ENCODE results near the gene GPR142. TPM values are rescaled to one million over a fixed set of nuclear protein-coding genes. Genes with fewer than 3 reads are reported as not detected.

Gene GPR142
- polyA plus RNA-seq, 1 experiment: not detected

DNA sequence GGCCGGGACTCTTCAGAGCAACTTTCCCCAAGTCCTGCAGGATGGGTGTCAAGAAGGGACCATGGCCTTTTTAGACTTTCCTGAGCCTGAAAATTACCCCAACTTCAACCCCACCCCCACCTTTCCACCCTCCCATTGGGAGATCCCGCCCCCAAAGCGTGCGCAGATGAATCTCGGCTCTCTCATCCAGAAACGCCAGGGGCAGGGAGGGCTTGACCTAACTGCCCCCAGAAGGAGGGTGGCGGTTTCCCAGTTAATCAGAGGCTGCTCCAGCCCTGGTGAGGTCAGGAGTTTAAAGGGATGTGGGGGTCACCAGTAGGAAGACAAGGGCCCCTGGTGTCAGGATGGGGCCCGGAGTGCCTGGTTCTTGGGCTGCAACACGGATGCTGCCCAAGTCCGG, 40.8 kb upstream of the GPR142 start:
- POLR2A ChIA-PET: no interaction called here
- CTCF ChIA-PET: no interaction called here
- TF ChIP-seq, protein P1, sequence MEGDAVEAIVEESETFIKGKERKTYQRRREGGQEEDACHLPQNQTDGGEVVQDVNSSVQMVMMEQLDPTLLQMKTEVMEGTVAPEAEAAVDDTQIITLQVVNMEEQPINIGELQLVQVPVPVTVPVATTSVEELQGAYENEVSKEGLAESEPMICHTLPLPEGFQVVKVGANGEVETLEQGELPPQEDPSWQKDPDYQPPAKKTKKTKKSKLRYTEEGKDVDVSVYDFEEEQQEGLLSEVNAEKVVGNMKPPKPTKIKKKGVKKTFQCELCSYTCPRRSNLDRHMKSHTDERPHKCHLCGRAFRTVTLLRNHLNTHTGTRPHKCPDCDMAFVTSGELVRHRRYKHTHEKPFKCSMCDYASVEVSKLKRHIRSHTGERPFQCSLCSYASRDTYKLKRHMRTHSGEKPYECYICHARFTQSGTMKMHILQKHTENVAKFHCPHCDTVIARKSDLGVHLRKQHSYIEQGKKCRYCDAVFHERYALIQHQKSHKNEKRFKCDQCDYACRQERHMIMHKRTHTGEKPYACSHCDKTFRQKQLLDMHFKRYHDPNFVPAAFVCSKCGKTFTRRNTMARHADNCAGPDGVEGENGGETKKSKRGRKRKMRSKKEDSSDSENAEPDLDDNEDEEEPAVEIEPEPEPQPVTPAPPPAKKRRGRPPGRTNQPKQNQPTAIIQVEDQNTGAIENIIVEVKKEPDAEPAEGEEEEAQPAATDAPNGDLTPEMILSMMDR (IDR thresholded peaks at IDR 0.05; ENCODE audit: low read depth, low read length): no peak
- peaks cover 15% of the 10 kb centered on the region for H3K27me3 ChIP-seq (ENCODE audit: control insufficient read depth, insufficient read depth, low read length)
- H3K4me3 ChIP-seq (ENCODE audit: low read depth, low read length): no peak overlapping the region
- H3K27ac ChIP-seq (ENCODE audit: low read depth, low read length): no peak overlapping the region
- no peak for DNase-seq (ENCODE audit: low read depth, low spot score)
- H3K9me3 ChIP-seq (ENCODE audit: control insufficient read depth, insufficient read depth, low read length): no peaks in the 10 kb centered on the region; the same call in 1 of the 2 replicates

DNA sequence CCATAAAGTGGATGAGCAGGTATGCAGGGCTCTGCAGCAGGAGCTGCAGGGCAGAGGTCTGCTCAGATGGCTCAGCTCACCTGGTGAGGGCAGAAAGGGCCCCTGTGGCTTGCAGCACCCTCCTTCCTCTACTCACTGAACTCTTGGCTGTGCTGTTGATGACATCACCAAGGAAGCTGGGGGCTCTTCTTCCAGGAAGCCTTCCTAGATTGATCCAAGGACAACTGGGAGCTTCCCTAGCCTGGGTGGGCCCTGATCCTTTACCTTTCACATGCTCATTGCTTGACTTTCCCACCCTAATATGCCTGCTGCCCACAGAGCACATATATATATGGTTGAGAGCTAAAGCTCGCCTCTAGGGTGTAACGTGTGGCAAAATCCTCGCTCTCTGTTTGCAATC, 38.8 kb upstream of the GPR142 start:
- Histone ChIP-seq H3K9me3 (ENCODE audit: control insufficient read depth, insufficient read depth, low read length) (no peaks in the 10 kb centered on the region), H3K27me3 (ENCODE audit: control insufficient read depth, insufficient read depth, low read length) (peaks cover 15% of the 10 kb centered on the region), H3K27ac (ENCODE audit: low read depth, low read length) (no peak overlapping the region), H3K4me3 (ENCODE audit: low read depth, low read length) (no peak overlapping the region)
- POLR2A ChIA-PET: no interaction called here
- DNase-seq (ENCODE audit: low read depth, low spot score): no peak
- TF ChIP-seq, protein P1 (IDR thresholded peaks at IDR 0.05; ENCODE audit: low read depth, low read length): no peak
- CTCF ChIA-PET: no interaction called here

DNA sequence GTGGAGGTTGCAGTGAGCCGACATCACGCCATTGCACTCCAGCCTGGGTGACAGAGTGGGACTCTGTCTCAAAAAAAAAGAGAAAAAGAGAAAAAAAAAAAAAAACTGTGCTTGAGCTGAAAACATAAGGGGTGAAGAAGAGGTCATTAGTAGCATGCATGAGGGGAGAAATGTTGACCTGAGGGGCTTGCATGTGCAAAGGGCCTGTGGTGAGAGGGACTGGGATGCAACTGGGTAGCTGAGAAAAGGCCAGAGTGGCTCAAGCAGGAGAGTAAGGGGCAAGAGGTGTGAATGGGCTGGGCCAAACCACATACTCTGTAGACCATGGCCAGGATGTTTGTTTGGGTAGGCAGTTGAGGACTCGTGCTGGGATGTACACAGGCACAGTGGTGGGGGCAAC, 37.9 kb upstream of the GPR142 start:
- Histone ChIP-seq H3K27me3 (ENCODE audit: control insufficient read depth, insufficient read depth, low read length) (peaks cover 14% of the 10 kb centered on the region), H3K4me3 (ENCODE audit: low read depth, low read length) (no peak overlapping the region), H3K9me3 (ENCODE audit: control insufficient read depth, insufficient read depth, low read length) (no peaks in the 10 kb centered on the region), H3K27ac (ENCODE audit: low read depth, low read length) (no peak overlapping the region)
- POLR2A ChIA-PET: no interaction called here
- DNase-seq (ENCODE audit: low read depth, low spot score): no peak
- CTCF ChIA-PET: no interaction called here
- TF ChIP-seq, protein P1 (IDR thresholded peaks at IDR 0.05; ENCODE audit: low read depth, low read length): no peak

DNA sequence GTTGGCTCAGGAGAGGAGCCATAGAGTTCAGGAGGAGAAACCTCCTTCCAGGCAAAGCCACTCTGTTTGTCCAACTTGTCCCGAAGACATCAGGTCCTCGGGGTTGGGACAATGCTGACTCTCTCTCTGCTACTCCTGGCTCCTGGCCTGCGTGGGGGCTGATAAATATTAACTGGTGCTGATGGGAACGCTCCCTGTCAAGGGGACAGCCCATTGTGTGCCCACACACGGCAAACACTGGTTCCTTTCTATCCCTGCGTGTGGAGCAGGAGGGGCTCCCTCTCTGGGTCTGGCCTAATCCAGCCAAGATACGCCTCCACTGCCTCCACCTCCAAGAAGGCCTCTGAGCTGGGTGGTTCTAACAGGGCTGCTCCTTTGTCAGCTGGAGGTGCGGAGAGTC, 36.9 kb upstream of the GPR142 start:
- ChIA-PET CTCF (no interaction called here), POLR2A (no interaction called here)
- TF ChIP-seq, protein P1 (IDR thresholded peaks at IDR 0.05; ENCODE audit: low read depth, low read length): no peak
- no peak overlapping the region for H3K4me3 ChIP-seq (ENCODE audit: low read depth, low read length)
- no peaks in the 10 kb centered on the region for H3K9me3 ChIP-seq (ENCODE audit: control insufficient read depth, insufficient read depth, low read length)
- DNase-seq (ENCODE audit: low read depth, low spot score): no peak
- no peak overlapping the region for H3K27ac ChIP-seq (ENCODE audit: low read depth, low read length)
- peaks cover 9% of the 10 kb centered on the region for H3K27me3 ChIP-seq (ENCODE audit: control insufficient read depth, insufficient read depth, low read length)

DNA sequence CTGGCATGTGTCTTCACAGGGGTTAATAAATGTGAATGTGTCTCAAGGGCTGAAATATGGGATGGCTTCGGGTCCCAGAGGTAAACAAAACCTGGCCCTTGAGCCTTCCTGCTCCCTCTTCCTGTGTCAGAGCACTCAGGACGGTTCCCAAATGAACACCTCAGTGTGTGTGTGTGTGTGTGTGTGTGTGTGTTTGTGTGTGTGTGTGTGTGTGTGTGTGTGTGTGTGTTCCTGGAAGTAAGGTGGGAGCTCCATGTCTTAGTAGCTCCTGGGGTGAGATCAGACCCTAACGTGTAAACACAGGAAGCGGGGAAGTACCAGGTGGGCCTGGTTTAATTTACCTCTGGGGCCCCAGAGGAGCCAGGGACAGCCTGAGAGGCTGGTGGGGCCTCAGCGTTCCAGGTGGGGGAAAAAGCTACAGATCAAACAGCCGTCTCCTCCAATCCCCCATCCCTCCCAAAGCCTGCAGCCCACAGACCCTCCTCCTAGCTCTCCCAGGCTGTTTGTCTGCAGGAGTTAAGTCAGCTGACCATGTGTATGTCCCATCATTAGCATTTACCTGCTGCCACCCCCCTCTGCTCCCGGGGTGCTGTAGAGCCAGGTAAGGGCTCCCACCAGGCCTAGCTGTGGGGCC, 35.2 kb upstream of the GPR142 start:
- Histone ChIP-seq H3K27me3 (ENCODE audit: control insufficient read depth, insufficient read depth, low read length) (peaks cover under 1% of the 10 kb centered on the region), H3K4me3 (ENCODE audit: low read depth, low read length) (no peak overlapping the region), H3K27ac (ENCODE audit: low read depth, low read length) (no peak overlapping the region), H3K9me3 (ENCODE audit: control insufficient read depth, insufficient read depth, low read length) (no peaks in the 10 kb centered on the region)
- CTCF ChIA-PET: interaction anchor here (1.9 kb wide), 1 partner anchor 36 kb away, joined by 5 read pairs; the partner anchor contains the start of gene GPR142
- TF ChIP-seq, protein P1 (IDR thresholded peaks at IDR 0.05; ENCODE audit: low read depth, low read length): no peak
- no peak for DNase-seq (ENCODE audit: low read depth, low spot score)
- POLR2A ChIA-PET: no interaction called here
